T-helper 2 cell treated with Interferon-gamma antibody and Interleukin-4, amounts not matched to agents 100 ng/mL and 5 ng/mL, for 36 hours (primary cell): ENCODE measurements around the gene ARAP1. TPM values are rescaled to one million over a fixed set of nuclear protein-coding genes. Genes with fewer than 3 reads are reported as not detected.

Experiments
- intact Hi-C: fragments of 100-400 bp; cut with micrococcal nuclease; formaldehyde crosslinking; loops from one replicate; pipeline ENCODE4 v1.15.1; 2023
- total RNA-seq: library from RNA; stranded (reverse); gene quantifications from 2 replicates; pipeline ENCODE4 v1.2.3, GENCODE V29; 2022

The ARAP1 gene
- total RNA-seq, 1 donor from 2014 or later: 86.3 TPM

DNA sequence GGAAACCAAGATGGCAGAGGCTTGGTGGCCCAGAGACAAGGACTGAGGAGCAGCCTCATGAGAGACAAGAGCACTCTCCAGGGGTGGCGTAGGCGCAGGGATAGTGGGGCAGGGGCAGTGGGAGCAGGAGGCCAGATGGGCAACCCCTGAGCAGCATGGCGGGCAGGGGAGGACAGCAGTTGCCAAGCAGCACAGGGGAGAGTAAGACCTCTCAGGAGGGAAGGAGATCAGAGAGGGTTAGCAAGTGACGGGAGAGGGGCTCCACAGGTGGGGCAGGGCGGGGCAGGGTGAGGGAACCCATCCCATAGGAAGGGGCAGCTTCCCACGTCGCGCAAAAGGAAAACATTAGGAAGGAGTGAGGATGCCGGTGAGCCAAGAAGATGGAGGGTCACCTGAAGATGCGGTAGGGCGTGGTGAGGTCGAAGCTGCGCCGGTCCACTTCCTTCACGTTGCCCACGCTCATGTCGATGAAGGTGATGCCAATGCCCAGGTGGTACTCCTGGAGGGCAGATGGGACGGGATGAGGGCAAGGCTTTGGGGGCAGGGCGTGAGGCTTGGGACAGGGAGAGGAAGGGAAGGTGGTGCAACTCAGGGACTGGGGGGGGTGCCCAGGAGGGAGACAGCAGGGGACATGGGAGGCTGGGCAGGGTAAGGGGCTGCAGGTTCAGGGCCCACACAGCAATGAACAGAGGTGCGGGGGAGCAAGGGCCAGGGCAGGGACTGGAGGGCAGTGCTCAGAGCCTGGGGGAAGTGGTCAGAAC, 42.5 kb downstream of the ARAP1 start:
- intact Hi-C loops: no loop called here

DNA sequence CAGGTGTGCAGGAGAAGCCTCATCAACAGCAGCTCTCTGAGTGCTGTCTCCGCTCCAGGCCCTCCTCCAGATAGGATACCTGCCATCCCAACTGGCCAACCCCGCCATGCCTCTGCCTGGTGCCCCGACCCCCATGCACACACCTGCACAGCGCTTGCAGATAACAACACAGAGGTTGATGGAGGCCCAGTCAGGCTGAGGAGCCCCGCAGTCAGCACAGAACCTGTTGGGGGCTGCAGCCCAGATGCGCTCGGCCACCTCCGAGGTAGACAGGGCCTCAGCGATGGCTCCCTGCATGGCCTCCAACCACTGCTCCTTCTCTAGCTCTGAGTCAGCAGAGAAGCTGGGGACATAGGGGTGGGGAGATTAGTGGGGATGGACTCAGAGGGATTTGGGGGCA, 45.2 kb downstream of the ARAP1 start:
- intact Hi-C loops: no loop called here

DNA sequence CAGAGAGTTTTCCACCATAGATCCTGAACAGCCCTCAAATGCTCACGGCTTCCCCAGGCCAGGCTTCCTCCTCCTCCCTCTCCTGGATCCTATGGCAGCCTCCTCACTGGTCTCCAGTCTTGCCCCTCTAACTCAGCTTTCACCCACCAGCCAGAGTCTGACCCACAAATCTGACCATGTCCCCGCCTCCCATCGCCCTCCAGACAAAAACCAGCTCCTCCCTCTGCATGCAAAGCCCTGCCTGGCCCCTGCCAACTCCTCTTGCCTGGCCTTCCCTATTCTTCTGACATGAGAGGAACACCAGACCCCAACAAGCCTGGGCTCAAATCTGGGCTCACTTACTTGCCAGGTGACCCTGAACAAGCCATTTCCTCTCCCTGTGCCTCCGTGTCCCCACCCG, 45.6 kb downstream of the ARAP1 start:
- intact Hi-C loops: no loop called here

DNA sequence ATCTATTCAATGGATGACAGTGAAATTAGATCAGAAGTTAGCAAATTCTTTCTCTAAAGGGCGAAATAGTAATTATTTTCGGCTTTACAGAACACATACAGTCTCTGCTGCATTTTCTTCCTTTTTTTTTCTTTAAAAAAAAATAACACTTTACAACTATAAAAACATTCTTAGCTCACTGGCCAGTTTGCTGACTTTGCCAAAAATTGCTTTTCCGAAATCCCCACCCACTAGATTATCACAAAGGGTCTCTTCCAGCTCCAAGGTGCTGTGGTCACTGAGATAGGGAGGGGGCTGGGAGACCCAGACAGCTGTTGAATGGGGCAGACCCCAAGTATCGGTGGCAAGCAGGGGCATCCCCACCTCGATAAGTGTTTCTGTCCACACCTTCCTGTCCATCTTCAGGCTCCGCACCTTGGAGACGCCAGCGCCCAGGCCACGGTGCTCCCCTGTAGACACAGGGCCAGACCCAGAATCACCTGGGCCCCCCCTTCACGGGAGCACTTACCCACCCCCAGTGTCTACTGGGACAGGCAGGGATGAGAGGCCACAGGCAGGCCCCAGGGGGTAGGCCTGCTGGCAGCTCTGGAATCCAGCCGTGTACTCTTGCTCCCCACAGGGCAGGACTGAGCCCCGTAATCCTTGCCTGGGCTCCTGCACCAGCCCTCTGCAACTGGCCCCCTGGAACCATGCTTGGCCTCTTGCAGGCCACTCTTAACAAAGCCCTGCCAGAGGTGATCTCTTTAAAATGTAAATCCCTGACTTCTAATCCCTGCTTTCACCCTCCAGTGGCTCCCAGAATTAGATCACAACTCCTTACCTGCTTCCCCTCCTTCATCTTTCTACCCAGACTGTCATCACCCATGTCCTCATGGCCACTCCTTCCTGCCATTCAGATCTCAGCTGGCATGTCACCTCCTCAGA, 46.5 kb downstream of the ARAP1 start:
- intact Hi-C loops: no loop called here

DNA sequence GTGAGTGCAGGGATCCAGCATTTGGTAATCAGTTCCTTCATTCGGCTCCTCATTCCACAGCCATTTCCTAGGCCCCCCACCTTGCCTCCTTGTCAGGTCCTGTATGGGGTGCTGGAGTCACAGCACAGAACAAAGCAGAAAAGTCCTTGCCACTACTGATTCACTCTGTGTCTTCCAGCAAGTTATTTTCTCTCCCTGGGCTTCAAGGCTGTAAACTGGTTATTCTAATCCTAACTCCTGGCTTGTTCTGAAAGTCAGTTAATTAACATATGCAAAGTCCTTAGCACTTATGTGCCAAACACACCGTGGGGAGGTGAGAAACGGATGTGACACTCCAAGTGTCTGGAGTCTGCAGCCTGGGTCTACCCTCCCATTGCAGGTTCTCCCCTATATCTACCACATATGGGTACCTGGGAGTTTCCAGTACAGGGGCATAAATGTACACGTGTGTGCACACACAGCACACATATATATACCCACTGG, 47.4 kb downstream of the ARAP1 start:
- intact Hi-C loops: no loop called here

DNA sequence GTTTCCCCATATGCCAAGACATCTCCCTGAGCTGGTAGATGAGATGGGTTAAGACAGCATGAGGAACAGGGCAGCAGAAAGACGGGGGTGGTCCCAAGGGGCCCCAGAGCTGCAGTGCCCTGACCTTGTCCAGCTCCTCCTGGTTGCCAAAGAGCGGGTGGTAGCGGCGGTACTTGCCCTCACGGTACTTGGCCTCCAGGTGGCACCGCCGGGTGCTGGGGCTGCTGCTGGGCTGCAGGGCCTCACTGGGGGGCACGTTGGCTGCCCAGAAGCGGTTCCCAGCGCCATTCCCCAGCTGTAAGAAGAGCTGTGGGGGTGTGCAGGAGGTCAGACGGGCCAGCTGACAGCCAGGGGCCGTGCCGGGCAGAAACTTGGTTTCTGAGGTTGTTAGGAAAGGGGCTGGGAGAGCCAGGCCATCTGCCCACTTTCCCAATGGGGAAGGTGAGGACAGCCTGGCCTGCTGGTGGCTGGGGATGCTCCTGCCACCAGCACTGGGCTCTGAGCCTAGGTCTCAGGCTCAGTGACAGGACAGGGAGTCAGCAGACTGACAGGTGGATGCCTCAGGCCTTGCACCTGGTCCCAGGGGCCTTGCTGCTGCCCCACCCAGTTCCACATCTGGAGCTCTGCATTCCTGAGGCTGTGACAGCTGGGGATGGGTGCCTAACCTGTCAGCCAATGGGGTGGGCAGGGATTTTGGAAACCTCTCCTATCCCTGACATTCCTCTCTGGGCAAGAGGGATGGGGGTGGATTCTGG, 48.0 kb downstream of the ARAP1 start:
- intact Hi-C loops: no loop called here

DNA sequence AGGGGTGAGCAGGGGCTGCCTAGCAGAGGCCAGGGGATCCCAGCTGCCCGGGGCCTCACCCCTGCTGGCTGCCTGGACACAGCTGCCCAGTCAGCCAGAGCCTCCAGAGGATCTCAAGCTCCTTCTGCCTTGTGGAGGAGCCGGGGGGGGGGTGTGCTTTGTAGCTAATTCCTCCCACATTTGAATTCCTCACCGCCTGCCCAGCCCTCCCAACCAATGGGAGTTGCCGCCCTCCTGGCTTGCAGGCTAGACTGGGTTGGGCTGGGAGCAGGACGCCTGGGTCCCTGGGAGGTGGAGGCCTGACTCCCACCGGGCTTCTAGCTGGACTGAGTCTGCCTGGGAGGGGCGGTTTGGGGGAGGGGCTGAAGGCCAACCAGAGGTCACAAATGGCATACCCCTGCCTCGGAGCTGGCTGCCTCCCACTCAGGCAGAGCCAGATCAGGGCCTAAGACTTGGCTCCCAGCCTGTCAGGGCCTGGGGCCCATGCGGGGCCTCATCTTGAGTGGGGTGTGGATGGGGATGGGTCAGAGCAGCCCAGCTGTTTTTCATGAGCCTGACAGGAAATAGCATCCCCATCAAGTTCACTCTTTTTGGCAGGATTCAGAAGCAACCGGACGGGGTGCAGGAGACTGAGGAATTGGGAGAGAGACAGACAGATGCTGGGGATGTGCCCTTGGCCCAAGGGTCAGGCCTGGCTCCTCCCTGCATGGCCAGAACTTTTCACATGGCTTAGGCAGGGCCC, 48.8 kb downstream of the ARAP1 start:
- intact Hi-C loops: no loop called here

DNA sequence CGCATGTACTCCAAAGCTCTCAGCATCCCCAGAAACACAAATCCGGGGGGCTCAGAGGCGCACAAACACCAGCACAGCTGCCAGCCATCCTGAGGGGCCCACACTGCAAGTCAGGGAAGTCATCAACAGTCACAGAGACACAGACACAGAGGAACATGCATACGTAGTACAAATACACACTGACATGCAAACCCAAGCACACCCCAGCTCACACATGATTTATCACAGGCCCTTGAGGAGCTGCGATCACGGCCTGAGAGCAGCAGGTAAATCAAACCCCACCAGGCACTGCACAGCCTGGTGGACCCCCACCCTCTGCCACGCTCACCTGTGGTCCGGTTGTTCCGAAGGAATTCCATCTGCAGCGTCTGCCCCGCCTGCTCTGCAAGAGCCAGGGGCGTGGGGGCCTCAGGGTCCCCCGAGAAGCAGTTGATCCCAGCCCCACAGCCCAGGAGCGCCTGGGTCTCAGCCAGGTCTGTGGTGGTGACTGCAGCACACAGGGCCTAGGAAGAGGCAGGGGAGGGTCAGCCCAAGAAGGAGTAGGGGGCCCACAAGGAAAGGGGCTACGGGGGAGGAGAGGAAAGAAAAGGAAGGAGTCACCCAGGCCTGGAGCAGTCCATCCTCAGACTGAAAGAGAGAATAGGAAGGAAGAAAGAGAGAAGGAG, 49.5 kb downstream of the ARAP1 start:
- intact Hi-C loops: no loop called here

DNA sequence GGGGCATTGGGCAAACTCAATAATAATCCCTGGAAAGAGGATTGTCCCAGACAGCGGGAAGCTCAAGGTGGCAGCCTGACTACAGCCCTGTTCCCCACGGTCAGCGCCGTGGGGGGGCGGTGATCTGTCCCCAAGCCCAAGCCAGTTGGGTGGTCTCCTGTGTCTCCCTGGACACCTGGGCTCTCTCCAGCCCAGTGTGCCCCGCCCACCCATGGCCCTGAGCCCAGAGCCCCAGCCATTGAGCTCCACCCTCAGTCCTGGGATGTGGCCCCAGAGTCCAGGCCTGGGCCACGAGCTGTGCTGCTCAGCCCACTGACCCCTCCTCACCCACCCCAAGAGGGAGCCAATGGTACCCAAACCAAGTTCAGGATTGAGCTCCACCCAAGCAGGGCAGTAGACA, 50.1 kb downstream of the ARAP1 start:
- intact Hi-C loops: no loop called here

DNA sequence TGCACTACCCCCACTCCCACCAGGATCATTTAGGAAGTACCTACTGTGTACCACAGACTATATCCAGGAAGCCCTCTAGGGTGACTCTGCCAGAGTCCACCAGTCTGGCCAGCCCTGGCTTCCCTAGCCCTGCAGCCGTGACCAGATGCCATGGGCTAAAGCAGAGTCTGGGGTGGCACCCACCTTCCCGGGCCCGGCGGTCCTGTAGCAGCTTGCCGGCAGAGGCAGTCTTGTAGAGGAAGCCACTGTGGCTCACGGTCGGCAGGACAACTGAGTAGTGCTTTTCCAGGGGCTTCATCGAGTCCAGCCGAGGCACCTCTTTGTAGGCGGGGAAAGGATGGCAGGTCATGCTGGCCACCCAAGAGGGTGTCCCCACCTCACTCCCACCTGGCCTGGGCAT, 50.7 kb downstream of the ARAP1 start:
- intact Hi-C loops: no loop called here

DNA sequence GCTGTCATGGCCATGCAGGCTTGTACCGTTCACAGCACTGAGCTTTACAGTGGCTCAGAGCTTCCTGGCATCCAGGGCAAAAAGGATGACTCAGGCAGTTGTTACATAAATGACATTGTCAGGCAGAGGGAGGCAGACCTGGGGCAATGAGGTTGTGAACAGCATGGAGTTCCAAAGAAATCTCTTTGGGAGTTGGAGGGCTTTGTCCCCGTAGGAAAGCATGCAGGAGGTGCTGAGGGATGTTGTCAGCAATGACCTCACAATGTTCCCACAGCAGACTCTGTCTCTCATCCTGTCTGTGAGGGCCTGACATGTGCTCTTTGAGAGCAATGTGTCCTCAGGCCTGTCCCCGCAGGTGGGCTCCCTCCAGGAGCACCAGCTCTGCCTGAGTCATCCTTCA, 52.1 kb downstream of the ARAP1 start:
- intact Hi-C loops: no loop called here

DNA sequence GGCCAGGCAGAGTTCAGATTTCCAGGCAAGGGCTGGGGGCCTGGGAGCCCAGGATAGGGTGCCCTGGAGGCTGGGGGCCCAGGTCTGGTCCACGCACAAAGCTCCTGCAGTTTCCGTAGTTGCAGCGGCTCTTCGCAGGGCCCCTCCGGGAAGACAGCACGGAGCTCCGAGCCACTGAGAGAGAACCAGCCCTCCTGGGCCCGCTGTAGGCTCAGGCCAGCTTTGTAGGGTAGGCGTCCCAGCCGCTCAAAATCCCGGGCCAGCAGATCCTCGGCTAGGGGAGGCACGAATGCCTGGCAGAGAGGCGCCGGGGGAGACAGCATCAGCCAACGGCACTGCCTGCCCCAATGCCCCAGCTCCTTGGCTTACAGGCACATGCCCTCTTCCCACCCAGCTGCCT, 54.4 kb downstream of the ARAP1 start:
- intact Hi-C loops: no loop called here

DNA sequence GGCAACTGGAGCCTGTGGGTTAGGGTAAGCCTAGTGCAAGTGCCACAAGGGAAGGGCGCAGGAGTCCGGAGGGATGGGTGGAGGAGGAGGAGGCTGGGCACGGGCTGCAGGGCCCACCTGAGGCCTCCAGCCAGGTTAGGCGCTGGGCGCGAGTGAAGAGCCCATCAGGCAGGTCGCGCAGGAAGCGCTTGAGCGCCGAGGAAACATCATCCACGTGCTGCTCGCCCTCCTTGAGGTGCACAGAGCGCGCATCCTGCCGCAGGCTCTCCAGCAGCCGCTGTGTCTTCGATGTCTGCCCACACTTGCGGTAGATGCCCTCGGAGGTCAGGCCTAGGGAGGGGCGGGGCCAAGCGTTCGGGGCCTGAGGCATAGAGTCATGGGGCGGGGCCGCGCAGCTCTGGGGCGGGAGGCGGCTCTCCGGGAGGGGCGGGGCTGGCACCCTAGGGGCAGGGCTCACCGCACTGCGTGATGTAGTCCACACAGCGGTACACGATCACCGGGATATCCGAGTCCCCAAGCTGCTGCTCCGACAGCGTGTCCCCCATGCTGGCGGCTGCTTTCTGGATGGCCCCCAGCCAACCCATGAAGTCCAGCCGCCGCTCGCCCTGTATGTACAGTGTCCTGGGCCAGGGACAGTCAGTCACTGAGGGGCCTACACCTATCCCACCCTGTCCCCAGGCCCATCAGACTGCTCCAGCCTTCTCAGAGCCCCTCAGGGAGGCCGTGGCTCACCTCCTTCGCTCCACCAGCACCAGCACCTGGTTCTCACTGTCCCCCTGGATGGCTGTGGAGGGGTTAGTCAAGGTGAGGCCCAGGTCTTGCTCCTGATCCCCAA, 55.1 kb downstream of the ARAP1 start:
- intact Hi-C loops: no loop called here

DNA sequence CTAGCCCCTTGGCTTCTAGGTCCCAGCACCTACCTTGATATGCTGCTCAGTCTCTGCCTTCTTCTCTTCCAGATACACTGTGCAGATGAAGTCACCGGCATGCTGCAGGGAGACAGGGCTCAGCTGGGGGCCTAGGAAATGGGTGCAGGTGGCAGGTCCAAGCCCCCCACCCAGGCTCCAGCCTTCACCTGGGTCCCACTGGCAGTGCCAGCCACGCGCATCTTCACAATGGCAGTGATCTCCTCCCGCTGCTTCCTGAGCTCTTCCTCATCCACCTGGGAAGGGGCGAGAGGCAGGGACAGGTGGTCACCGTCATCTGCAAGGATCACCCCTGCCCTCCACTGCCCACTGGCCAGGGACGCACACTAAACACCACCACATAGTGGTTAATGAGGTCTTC, 56.9 kb downstream of the ARAP1 start:
- intact Hi-C loops: no loop called here

DNA sequence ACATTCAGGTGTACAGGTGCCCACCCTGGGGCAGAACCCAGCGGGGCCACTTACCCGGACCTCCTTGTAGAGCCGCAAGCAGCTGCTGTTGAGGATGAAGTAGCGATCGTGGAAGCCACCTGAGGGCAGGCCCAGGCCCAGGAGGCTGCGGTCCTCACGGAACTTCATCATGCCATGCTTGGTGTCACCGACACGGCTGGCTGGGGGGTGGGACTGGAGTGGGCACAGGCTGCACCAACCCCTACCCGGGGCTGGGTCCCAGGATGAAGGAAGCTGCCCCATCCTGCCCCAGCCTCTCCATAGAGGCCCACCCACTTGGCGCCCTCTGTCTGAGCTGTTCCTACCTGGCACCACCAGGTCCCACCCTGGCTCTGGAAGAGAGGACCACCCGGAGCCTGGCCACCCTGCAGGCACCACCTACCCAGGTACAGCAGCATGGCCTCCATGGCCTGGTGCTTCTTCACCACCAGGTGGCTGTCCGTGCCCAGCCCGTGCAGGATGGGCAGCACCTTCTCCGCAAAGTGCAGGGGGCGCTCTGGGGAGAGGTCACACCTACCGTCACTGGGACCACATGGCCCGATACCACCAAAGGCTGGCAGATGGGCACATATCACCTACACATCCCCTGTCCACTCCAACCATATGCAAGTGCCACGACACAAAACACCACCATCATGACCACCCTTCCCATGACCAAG, 58.8 kb downstream of the ARAP1 start:
- intact Hi-C loops: no loop called here

DNA sequence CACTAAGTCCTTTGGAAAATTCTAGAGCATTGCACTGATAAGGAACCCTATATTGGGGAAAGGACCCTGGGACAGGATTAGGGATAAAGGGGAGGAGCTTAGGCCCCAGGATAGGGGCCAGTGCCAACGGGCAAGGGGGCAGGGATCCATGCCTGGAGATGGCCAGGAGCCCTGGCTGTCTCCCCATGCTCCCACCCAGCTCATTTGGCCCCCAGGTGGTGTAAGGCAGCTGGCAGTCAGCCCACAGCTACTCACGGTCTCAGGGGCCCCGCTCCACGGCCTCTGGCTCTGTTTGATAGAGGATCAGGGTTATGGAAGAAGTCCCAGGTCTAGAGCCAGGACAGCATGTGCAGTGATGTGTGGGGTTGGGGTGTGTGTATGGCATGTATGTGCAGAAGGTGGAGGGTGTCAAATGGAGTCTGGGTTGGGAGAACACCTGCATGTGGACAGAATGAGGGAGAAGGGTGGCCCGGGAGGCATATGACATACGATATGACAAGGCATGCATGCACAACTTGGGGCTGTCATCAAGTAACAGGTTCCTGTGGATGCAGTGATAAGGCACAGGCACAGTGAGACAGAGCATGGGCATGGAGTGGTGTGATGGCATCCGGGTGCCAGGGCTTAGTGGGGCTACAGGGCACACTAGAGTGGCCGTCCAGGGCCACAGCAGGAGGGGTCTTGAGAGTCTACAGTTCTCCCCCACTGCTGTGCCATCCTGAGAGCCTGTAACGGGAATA, 59.5 kb downstream of the ARAP1 start:
- intact Hi-C loops: no loop called here

DNA sequence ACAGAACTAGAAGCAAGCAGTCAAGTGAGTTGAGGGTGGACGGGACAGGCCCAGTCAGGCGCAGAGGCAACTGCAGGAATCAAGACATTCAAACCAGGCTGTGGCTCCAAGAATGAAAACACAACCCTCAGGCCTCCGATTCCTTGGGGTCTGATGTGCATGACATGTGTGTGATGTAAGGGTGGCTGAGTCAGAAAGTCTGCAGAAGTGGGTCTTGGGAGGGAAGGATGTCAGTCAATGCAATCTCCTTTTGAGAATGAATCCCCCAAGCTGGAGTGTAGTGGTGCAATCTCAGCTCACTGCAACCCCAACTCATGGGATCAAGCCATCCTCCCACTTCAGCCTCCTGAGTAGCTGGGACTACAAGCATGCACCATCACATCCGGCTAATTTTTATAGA, 62.0 kb downstream of the ARAP1 start:
- intact Hi-C loops: no loop called here

DNA sequence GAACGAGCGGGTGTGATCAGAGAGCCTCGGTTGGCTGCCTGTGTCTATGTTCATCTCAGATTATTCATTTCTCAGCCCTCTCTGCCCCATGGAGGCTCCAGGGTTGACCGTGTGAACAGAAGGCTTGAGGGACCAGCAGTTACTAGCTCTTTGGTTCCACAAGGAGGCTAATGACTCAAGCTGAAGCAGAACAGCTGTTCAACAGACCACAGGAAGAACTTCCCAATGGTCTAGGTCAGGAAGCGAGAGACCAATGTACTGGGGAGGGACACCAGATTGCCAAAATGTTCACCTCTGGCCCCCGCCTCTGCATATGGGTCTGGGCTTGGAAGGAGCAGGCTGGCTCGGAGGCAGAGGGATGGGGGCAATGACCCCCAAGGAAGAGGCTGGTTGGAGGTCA, 63.3 kb downstream of the ARAP1 start:
- intact Hi-C loops: no loop called here
